Erythroblast (primary cell): ENCODE data around the gene EEFSEC.

ENCODE experiments used
- GATA1 ChIP-seq: IDR thresholded peaks from 2 replicates; pipeline ENCODE4 v1.6.1; 2011; ENCODE audit warnings: low read depth, mild to moderate bottlenecking, control low read depth, low read length, moderate library complexity
- POLR2A ChIP-seq: IDR thresholded peaks from 2 replicates; pipeline ENCODE4 v1.6.1; 2011; ENCODE audit warnings: mild to moderate bottlenecking, low read length

- TF ChIP-seq POLR2A (no peak), GATA1 (no peak)
These were observed 201.7 kb downstream of the EEFSEC start for GRCh38 chr3:128354788-128355542.
